ACC112 (cell line): ENCODE measurements around the gene GLDN.

ENCODE experiments used
- H2AFZ ChIP-seq: fragments of 200-600 bp; sonication (generic); one replicate; pipeline ENCODE4 v1.6.0; 2017; ENCODE audit warnings: antibody characterized with exemption, low read length; ENCODE audit not compliant: unreplicated experiment
- H3K27ac ChIP-seq: fragments of 200-600 bp; sonication (generic); 2 replicates; pipeline ENCODE4 v1.5.1; 2014; ENCODE audit warnings: low read depth, mild to moderate bottlenecking, antibody characterized with exemption, low read length, moderate library complexity
- H3K27me3 ChIP-seq: fragments of 200-600 bp; sonication (generic); 2 replicates; pipeline ENCODE4 v1.6.1; 2014; ENCODE audit warnings: mild to moderate bottlenecking, antibody characterized with exemption, low read length, moderate library complexity, mixed read lengths; ENCODE audit not compliant: insufficient read depth
- H3K36me3 ChIP-seq: fragments of 200-600 bp; sonication (generic); 2 replicates; pipeline ENCODE4 v1.6.1; 2016; ENCODE audit warnings: mild to moderate bottlenecking, antibody characterized with exemption, low read length, moderate library complexity, mixed read lengths; ENCODE audit not compliant: insufficient read depth
- H3K4me1 ChIP-seq: fragments of 200-600 bp; sonication (generic); one replicate; pipeline ENCODE4 v1.6.1; 2016; ENCODE audit warnings: low read length, mixed read lengths; ENCODE audit not compliant: insufficient read depth, unreplicated experiment, control insufficient read depth
- H3K4me3 ChIP-seq: fragments of 200-600 bp; sonication (generic); 2 replicates; pipeline ENCODE4 v1.5.1; 2014; ENCODE audit warnings: mild to moderate bottlenecking, low read depth, low read length
- H3K79me2 ChIP-seq: fragments of 200-600 bp; sonication (generic); one replicate; pipeline ENCODE4 v1.6.0; 2016; ENCODE audit warnings: low read length; ENCODE audit not compliant: control insufficient read depth, unreplicated experiment, insufficient read depth

GLDN gene

DNA sequence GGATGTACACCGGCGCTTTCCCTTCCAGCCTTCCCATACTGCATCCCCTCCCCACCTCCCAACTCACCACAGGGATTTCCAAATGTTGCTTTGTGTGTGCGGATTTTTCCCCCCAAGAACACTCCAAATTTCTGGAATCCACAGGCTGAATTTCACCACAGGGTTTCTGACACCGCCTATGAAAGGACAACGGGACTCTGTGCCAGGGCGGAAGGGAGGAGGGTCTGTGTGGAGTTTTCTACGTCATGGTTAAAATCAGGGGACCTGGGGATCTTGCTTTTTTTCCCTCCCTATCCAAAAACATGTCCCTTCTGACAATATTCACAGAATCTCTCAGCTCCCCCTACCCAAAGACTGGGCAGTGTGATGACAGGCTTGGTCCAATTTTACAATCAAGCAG, 17.7 kb upstream of the GLDN start:
- Histone ChIP-seq H3K4me1 (peaks cover 5% of the 10 kb centered on the region), H2AFZ (no peak overlapping the region)

DNA sequence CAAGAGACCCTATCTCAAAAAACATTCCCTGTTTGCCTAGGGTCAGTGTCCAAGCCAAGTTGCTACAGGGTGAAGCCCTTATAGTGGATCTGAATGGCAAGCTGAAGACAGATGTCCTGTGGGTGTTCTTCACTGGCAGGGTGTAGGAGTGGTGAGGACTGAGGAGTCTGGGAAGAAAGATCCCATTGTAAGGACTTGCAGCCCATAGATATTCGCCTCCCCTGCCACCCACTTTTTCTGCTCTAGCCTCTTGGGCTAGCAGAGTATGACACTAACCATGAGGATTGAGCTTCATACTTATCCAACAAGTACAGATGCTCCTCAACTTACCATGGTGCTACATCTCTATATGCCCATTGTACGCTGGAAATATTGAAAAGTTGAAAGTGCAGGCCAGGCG, 16.3 kb upstream of the GLDN start:
- H3K79me2 ChIP-seq = no peaks in the 10 kb centered on the region

More for the DNA sequence above, 17.7 kb upstream of the GLDN start:
- H3K4me3 ChIP-seq = no peak overlapping the region
- H3K27me3 ChIP-seq = no peaks in the 10 kb centered on the region
- no peaks in the 10 kb centered on the region for H3K79me2 ChIP-seq
- H3K27ac ChIP-seq = no peak overlapping the region
- H3K36me3 ChIP-seq = no peaks in the 10 kb centered on the region

DNA sequence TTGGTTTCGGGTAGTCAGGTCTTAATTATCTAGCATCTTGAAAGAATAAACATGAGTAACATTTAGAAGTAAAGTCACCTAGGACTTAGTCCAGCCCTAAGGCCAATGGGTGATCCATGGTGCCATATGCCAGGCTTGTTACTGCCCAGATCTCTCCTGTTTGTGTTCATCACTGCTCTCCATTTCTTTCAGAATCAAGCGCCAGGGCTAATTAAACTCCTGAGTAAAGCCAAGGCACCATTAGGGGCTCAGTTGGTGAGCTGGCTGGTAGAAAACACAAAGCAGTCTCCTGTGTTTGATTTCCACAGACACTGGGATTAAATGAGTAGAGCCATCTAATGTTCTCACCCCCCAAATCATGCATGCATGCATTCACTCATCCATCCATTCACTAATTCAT, 14.4 kb upstream of the GLDN start:
- Histone ChIP-seq H3K36me3 (no peaks in the 10 kb centered on the region), H3K27ac (no peak overlapping the region), H3K27me3 (no peaks in the 10 kb centered on the region), H3K79me2 (no peaks in the 10 kb centered on the region), H2AFZ (no peak overlapping the region), H3K4me1 (peaks cover 20% of the 10 kb centered on the region), H3K4me3 (no peak overlapping the region)

More for the DNA sequence above, 16.3 kb upstream of the GLDN start:
- no peak overlapping the region for H2AFZ ChIP-seq
- no peak overlapping the region for H3K4me3 ChIP-seq
- H3K36me3 ChIP-seq = no peaks in the 10 kb centered on the region
- no peak overlapping the region for H3K27ac ChIP-seq
- no peaks in the 10 kb centered on the region for H3K27me3 ChIP-seq
- peaks cover 5% of the 10 kb centered on the region for H3K4me1 ChIP-seq

DNA sequence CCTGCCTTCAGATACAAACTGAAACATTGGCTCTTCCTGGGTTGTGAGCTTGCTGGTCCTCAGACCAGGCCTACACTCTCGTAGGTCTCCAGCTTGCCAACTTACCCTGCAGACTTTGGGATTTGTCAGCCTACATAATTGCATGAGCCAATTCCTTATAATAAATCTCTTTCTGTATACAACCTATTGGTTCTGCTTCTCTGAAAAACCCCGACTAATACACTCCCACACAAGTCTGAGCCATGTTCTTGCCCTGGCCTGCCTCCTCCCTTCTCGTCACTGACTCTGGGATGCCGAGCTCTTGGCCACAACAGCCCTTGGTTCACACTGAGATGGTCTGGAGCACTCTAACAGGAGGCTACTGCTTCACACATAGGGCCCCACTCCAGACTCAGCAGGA, 12.5 kb upstream of the GLDN start:
- H3K79me2 ChIP-seq = no peaks in the 10 kb centered on the region
- no peak overlapping the region for H3K4me3 ChIP-seq
- H3K4me1 ChIP-seq = peaks cover 33% of the 10 kb centered on the region
- H3K36me3 ChIP-seq = no peaks in the 10 kb centered on the region
- no peak overlapping the region for H2AFZ ChIP-seq
- no peaks in the 10 kb centered on the region for H3K27me3 ChIP-seq
- H3K27ac ChIP-seq = no peak overlapping the region

DNA sequence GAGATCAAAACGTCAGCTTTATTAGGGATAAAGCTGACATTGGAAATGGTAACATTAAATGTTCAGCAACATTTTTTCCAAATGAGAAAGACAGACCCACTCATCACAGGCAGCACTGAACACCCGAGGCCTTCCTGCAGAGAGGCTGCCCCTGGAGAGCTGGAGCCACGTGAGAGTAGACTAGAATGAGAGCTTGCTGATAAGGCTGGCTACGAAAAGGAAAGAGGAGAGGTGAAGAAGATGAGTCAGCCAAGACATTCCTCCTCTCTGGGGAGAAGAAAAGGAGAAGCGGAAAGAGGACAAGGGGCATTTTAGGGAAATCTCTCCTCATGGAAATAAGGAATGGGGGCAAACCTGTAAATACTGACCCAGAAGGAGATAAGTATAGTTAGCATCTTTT, 10.3 kb upstream of the GLDN start:
- no peak overlapping the region for H2AFZ ChIP-seq
- no peaks in the 10 kb centered on the region for H3K79me2 ChIP-seq
- H3K4me1 ChIP-seq = peaks cover 41% of the 10 kb centered on the region
- H3K27ac ChIP-seq = 0 out of 2 replicates have a peak overlapping the region, but pooled peaks have one; percentile 15
- no peak overlapping the region for H3K4me3 ChIP-seq
- no peaks in the 10 kb centered on the region for H3K36me3 ChIP-seq
- H3K27me3 ChIP-seq = no peaks in the 10 kb centered on the region

DNA sequence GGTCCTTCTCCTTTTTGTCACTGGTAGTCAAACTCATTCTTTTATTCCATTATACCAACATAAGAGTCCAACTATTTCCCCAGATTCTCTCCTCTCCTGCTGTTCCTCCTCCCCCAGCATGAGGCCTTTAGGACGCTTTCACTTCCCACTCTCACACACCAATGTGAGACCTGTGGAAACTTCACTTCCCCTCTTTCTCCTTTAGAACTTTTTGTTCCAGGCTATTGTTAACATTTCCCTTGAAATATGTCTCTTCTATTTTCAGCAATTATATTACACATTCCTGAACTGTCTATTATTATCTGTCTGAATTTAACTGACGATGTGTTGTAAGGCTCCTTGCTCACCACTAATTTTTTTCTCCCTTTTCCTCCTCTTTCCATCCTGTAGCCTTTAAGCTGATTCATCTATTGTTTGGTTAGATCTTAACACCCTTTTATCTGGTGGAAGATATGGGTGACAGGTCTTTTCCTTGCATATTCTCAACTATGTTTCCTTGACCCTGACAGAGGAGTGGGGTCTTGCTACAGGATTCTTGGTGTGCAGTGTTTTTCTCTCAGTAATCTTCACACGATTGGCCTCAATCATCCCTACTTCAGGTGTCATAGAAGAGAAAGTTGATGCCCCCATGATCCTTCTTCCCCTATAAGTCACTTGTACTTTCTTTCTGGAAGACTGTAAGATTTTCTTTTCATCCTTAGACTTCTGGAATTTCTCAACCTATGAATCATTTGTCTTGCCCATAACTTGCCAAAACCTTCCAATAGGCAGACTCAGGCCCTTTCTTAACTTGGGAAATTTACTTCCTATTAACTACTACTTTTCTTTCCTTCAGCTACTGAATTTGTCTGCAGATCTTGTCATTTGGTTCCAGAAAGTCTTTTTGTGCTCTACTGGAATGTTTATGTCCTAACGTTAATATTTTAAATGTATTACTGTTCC, 9.0 kb upstream of the GLDN start:
- H3K4me1 ChIP-seq = peaks cover 41% of the 10 kb centered on the region
- H3K27me3 ChIP-seq = no peaks in the 10 kb centered on the region
- H2AFZ ChIP-seq = no peak overlapping the region
- peak overlapping the region; percentile 6; the same call in 1 of the 2 replicates for H3K4me3 ChIP-seq
- no peaks in the 10 kb centered on the region for H3K79me2 ChIP-seq
- no peaks in the 10 kb centered on the region for H3K36me3 ChIP-seq
- H3K27ac ChIP-seq = peak overlapping the region; percentile 38

DNA sequence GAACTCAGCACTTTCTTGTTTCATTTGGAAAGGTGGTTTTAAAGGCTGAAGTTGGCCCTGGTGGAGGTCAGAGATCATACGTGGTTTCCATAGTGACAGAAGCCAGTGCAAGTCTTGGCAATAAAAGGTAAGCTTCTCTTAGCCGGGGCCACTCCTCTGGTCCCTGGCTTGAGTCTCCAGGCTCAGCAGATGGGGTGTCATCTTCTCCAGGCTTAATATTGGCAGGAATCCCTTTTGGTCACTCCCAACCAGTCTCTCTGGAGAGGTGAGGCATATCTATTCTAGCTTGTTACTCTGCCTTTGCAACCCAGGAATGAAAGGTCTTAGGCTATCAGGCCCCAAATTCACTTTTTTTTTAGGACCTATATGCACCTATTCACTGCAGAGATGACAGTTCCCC, 7.9 kb upstream of the GLDN start:
- Histone ChIP-seq H3K79me2 (no peaks in the 10 kb centered on the region), H3K4me1 (peaks cover 41% of the 10 kb centered on the region), H3K27ac (peak overlapping the region; percentile 17; the same call in 1 of the 2 replicates), H3K36me3 (no peaks in the 10 kb centered on the region), H2AFZ (peak overlapping the region; percentile 71), H3K27me3 (no peaks in the 10 kb centered on the region), H3K4me3 (no peak overlapping the region)

DNA sequence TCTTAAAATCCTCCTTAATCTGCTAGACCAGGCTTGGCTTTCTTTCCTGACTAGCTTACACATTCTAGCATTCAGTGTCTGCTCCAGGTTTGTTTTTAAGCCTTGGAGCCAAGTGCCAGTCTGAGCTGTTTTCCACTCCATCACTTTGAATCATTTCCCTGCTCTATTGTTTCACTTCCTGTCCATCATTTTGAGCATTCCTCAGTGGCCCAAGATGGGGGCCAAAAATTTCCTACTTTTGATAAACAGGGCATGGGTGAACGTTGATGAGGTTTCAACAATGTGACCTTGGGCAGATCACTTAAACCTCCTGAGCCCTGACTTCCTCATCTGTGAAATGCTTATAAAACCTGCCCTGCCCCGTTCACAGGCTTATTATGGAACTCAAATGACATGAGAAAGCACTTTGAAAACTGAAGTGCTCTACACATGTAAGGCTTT, 7.4 kb upstream of the GLDN start:
- H3K79me2 ChIP-seq = no peaks in the 10 kb centered on the region
- no peak overlapping the region for H3K4me3 ChIP-seq
- peak overlapping the region; percentile 71 for H2AFZ ChIP-seq
- H3K27me3 ChIP-seq = no peaks in the 10 kb centered on the region
- no peaks in the 10 kb centered on the region for H3K36me3 ChIP-seq
- H3K27ac ChIP-seq = peak overlapping the region; percentile 17
- peaks cover 41% of the 10 kb centered on the region for H3K4me1 ChIP-seq

DNA sequence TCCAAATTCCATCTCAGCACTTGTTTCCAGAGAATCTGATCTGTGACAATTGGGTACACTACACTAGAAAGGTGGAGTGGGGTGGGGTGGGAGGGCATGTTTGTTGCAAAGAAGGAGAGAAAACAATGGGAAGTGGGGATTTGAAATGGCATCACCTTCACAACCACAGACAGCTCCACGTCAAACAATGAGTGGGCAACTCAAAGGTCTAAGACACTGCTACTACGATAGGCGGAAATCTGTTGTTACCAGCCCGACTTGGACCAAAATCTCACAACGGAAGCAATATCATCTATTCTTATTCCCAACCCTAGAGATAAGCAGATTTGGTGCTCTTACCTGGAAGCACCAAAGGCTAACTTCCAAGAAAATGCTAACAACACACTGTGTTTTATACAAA, 6.4 kb upstream of the GLDN start:
- Histone ChIP-seq H3K4me3 (no peak overlapping the region), H2AFZ (no peak overlapping the region), H3K36me3 (no peaks in the 10 kb centered on the region), H3K79me2 (no peaks in the 10 kb centered on the region), H3K27me3 (no peaks in the 10 kb centered on the region), H3K4me1 (peaks cover 41% of the 10 kb centered on the region), H3K27ac (no peak overlapping the region)

DNA sequence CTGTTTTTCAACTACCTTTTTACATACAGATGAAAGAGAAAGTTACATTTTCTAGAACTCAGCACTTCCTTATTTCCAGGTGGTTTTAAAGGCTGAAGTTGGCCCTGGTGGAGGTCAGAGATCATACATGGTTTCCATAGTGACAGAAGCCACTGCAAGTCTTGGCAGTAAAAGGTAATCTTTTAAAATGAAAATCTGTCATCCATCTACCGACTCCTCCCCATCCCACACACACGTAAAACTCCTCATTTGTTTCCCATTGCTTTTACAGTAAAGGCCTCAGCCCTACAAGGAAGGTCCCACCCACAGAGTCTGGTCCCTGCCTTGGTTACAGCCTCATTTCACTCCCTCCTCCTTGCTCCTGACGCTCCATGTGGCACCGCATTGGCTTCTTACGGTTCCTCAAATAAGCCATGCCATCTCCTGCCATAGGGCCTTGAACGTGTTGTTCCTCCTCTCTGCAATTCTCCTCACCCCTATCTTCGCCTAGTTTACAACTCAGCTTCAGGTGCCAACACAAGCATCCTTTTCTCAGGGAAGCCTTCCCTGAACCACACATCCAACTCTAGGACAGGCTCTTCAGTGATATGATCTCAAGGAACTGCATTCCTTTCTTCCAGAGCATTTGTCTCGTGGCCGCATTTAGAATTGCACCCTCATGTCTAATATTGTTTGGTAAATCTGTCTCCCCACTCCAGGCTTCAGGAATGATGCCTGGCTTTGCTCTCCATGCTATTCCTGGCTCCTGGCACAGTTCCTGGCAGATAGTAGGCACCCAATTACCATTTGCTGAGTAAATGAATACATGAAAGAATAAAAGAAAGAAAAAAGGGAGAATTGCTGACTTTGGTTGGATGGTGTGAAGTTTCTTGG, 5.7 kb upstream of the GLDN start:
- H3K4me1 ChIP-seq = peaks cover 37% of the 10 kb centered on the region
- H3K36me3 ChIP-seq = no peaks in the 10 kb centered on the region
- H3K27ac ChIP-seq = no peak overlapping the region
- H3K79me2 ChIP-seq = no peaks in the 10 kb centered on the region
- no peak overlapping the region for H2AFZ ChIP-seq
- no peak overlapping the region for H3K4me3 ChIP-seq
- H3K27me3 ChIP-seq = 0 out of 2 replicates have a peak, but pooled peaks cover under 1% of the 10 kb centered on the region
